Mesothelial cell of epicardium (in vitro differentiated cells): ENCODE data around the gene ANXA8L1. TPM values are rescaled to one million over a fixed set of nuclear protein-coding genes. Genes with fewer than 3 reads are reported as not detected.
"Not testable (repeated sequence)": the region's sequence is repeated elsewhere in the genome, so short reads cannot be mapped to it uniquely, and the experiment has no call there.

Experiments used
- DNase-seq, 2 experiments: peaks; one replicate each; pipeline ENCODE4 v3.0.0; 2021; ENCODE audit warnings: low spot score in 2 of 2; ENCODE audit not compliant: unreplicated experiment in 2 of 2
- H3K27ac Mint-ChIP-seq: 2 replicates; pipeline ENCODE4 v1.8.0; 2021; ENCODE audit warnings: mixed read lengths
- H3K27me3 Mint-ChIP-seq: 2 replicates; pipeline ENCODE4 v1.8.0; 2021; ENCODE audit warnings: low read depth, mixed read lengths
- H3K36me3 Mint-ChIP-seq: 2 replicates; pipeline ENCODE4 v1.8.0; 2021; ENCODE audit warnings: mixed read lengths
- H3K4me1 Mint-ChIP-seq: 2 replicates; pipeline ENCODE4 v1.8.0; 2021; ENCODE audit warnings: mixed read lengths
- H3K4me3 Mint-ChIP-seq: 2 replicates; pipeline ENCODE4 v1.8.0; 2021; ENCODE audit warnings: mild to moderate bottlenecking, moderate library complexity, mixed read lengths
- H3K9me3 Mint-ChIP-seq: 2 replicates; pipeline ENCODE4 v1.8.0; 2021; ENCODE audit warnings: mixed read lengths
- total RNA-seq: library from RNA; stranded (reverse); gene quantifications from 3 replicates; pipeline ENCODE4 v1.2.1, GENCODE V29; 2021

ANXA8L1 gene
- total RNA-seq, 1 donor from 2014 or later: 1.1 TPM

GRCh38 chr10:46396441-46397279 lies 21.1 kb downstream of the ANXA8L1 start:
- H3K27me3 Mint-ChIP-seq, H3K36me3 Mint-ChIP-seq, H3K4me3 Mint-ChIP-seq, H3K4me1 Mint-ChIP-seq, H3K9me3 Mint-ChIP-seq, DNase-seq: not testable (repeated sequence)
- peak overlapping the region; percentile 97 for H3K27ac Mint-ChIP-seq

DNA sequence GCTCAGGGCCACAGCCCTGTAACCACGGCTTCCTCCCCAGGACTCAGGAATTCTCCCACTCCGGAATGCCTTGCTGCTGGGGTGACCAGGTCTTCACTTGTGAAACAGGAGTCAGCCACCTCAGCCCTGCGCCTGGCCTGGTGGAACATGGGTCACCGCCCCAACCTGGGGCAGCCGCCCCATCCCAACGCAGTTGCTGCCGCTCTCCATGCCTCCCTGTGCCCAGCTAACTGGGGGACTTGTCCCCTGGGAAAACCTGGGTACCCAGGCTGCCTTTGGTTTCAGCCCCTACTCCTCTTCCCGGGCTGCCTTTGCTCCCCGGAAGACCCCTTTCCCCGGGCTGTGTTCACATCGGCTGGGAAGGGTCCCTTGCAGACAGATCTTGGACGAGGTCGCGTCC lies 22.2 kb downstream of the ANXA8L1 start:
- not testable (repeated sequence) for H3K9me3 Mint-ChIP-seq, H3K27me3 Mint-ChIP-seq, H3K4me1 Mint-ChIP-seq, H3K27ac Mint-ChIP-seq, DNase-seq, H3K4me3 Mint-ChIP-seq, H3K36me3 Mint-ChIP-seq

DNA sequence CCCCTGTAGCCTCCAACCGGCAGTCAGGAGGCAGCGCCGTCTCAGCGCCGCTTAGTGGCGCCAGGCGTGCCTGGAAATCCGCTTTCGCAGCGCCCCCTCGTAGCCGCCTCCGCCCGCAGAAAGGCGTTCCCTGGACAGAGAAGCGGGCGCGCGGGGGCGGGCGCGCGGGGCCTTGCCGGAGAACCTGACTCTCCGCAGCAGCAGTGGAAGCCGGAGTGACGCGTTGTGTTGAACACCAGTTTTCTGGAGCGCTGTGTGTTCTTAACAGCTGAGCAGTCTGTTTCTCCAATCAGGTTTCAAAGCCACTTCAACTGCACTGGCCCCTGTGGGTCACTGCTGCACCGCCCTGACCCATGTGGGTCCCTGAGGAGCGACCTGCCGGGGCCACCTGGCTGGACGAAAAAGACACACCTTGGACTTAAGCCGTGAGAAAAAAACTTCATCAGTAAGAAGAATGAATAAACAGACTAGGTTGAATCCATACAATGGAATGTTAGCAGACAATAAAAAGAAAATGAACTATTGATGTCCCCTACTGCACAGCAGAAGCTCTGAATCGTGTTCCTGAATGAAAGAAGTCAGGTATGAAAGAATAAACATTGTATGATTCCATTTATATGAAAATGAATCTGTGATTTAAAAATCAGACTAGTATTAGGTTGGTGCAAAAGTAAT lies 22.8 kb downstream of the ANXA8L1 start:
- not testable (repeated sequence) for H3K27me3 Mint-ChIP-seq, H3K9me3 Mint-ChIP-seq, H3K4me1 Mint-ChIP-seq, DNase-seq, H3K36me3 Mint-ChIP-seq
- Mint-ChIP-seq H3K27ac (peak overlapping the region; percentile 78), H3K4me3 (peak overlapping the region; percentile 69)

- not testable (repeated sequence) for H3K27me3 Mint-ChIP-seq, H3K36me3 Mint-ChIP-seq, H3K4me3 Mint-ChIP-seq
Observed at GRCh38 chr10:46409556-46409955, 34.0 kb downstream of the ANXA8L1 start.

DNA sequence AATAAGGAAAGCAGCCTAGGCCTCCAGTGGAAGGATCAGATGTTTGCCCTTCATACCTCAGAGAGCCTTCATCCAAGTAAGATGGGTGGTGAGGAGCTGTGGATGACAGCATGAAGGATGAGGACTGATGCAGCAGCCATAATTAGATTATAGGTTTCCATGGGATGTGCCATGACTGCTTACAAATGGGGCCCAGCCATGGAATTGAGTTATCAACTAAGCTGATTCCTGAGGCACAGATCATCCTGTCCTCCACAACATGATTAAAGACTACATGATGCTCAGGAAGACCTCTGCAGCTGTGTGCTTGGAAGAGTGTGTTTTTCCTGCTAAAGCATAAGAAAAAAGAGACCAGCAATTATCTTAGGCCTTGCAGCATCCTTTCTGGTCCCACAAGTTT lies 35.5 kb downstream of the ANXA8L1 start:
- not testable (repeated sequence) for H3K4me1 Mint-ChIP-seq, H3K27ac Mint-ChIP-seq, H3K27me3 Mint-ChIP-seq, H3K4me3 Mint-ChIP-seq, H3K36me3 Mint-ChIP-seq, H3K9me3 Mint-ChIP-seq, DNase-seq

More at GRCh38 chr10:46409556-46409955, 34.0 kb downstream of the ANXA8L1 start:
- not testable (repeated sequence) for H3K4me1 Mint-ChIP-seq, H3K9me3 Mint-ChIP-seq, DNase-seq, H3K27ac Mint-ChIP-seq

DNA sequence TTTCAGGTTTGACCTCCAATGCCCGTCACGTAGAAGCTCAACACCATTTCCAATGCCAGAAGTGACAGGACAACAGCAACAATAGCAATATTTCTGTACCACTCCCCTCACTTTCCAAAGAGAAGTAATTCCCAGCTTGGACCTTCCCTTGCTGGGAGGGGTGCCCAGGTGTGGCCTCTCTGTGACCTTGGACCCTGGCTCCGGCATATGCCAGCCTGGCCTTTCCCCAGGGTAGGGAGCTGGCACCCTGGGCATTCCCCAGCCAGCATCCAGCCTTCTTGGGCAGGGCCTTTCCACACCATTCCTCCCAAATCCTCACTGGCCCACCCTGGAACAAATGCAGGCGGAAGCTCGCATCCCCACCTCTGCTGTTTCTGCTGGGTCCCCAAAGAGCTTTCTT lies 37.1 kb downstream of the ANXA8L1 start:
- not testable (repeated sequence) for H3K27me3 Mint-ChIP-seq, H3K4me1 Mint-ChIP-seq, H3K4me3 Mint-ChIP-seq, DNase-seq, H3K36me3 Mint-ChIP-seq, H3K27ac Mint-ChIP-seq, H3K9me3 Mint-ChIP-seq

DNA sequence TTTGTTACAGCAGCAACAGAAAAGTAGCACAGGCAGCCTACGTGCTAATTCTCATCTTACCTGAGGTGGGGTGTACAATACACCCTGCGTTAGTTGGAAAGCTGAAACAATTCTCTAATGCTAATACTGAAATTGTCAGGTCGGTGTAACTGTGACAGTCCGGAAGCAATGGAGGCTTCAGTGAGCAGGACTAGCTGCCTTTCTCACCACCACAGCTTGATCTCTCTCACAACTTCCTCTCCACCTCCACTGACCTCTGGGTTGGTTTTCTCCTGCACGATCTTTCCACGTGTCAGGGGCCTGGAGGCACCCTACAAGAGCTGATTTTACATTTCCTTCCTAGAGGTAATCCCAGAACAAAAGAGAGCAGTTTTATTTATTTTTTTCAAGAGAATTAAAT lies 39.7 kb downstream of the ANXA8L1 start:
- not testable (repeated sequence) for H3K4me1 Mint-ChIP-seq, H3K36me3 Mint-ChIP-seq, H3K27ac Mint-ChIP-seq, H3K27me3 Mint-ChIP-seq, H3K9me3 Mint-ChIP-seq, DNase-seq, H3K4me3 Mint-ChIP-seq

DNA sequence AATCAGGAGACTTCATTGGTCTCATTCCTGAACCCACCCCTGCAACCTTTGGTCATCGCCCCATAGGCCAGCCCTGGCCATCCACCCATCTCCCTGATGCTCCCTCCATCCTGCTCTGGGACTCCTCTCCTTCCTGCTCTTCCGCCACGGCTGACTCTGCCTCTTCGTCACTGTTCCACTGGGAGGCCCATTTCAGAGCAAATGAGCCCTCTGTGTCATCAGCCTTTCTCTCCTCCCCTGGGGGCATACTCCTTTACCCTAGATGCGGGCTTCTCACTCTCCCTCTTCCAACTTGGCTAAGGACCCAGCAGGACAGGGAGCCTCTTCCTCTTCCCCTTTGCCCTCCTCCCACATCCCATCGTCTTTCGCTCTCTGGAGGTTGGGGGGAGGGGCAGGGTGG lies 42.7 kb downstream of the ANXA8L1 start:
- DNase-seq, H3K36me3 Mint-ChIP-seq, H3K27me3 Mint-ChIP-seq, H3K27ac Mint-ChIP-seq, H3K4me1 Mint-ChIP-seq, H3K9me3 Mint-ChIP-seq, H3K4me3 Mint-ChIP-seq: not testable (repeated sequence)

- not testable (repeated sequence) for H3K9me3 Mint-ChIP-seq, H3K4me1 Mint-ChIP-seq, H3K27ac Mint-ChIP-seq, H3K4me3 Mint-ChIP-seq, DNase-seq, H3K36me3 Mint-ChIP-seq, H3K27me3 Mint-ChIP-seq
Observed at GRCh38 chr10:46419570-46420379, 44.2 kb downstream of the ANXA8L1 start.

GRCh38 chr10:46423550-46423949 lies 48.0 kb downstream of the ANXA8L1 start:
- not testable (repeated sequence) for H3K36me3 Mint-ChIP-seq, H3K27ac Mint-ChIP-seq, H3K4me3 Mint-ChIP-seq, H3K4me1 Mint-ChIP-seq, H3K9me3 Mint-ChIP-seq, H3K27me3 Mint-ChIP-seq, DNase-seq

DNA sequence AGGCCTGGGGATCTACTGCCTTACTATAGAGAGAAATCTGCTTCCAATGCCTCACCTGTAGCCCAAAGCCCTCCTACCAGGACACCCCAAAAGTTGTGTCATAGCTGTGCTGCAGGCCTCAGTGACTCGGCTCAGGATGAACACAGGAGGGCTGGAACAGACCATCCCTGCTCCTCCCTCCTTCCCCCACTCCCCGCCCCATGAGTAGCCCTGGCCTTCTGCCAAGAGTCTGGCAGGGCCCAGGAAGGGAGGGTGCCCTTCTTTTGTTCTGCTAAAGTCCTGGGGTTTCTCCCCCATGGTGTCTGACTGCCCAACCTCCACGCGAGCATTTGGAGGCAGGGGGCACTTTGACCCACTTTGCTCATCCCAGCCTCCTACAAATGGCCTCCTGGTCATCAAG lies 65.4 kb downstream of the ANXA8L1 start:
- H3K36me3 Mint-ChIP-seq, DNase-seq, H3K4me1 Mint-ChIP-seq, H3K27me3 Mint-ChIP-seq, H3K27ac Mint-ChIP-seq, H3K9me3 Mint-ChIP-seq, H3K4me3 Mint-ChIP-seq: not testable (repeated sequence)
